Putamen (tissue), 1 donor: ENCODE data around the gene ST8SIA1.
"Not testable (repeated sequence)": the region's sequence is repeated elsewhere in the genome, so short reads cannot be mapped to it uniquely, and the experiment has no call there.

Source experiments
- DNase-seq: peaks from one replicate; pipeline ENCODE4 v3.0.0-alpha.2; 2016; ENCODE audit warnings: low spot score

The ST8SIA1 gene

DNA sequence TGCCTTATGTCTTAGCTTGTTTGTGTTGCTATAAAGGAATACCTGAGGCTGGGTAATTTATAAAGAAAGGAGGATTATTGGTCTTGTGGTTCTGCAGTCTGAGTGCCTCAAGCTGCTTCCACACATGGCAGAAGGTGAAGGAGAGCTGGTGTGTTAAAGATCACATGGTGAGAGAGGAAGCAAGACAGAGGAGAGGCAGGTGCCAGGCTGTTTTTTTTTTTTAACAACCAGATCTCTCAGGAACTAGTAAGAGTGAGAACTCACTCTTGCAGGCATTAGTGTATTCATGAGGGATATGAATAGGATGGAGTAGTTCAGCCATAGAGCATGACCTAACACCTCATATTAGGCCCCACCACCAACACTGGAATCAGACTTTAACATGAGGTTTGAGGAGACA is 165.1 kb downstream of the ST8SIA1 start:
- DNase-seq, result no peak

DNA sequence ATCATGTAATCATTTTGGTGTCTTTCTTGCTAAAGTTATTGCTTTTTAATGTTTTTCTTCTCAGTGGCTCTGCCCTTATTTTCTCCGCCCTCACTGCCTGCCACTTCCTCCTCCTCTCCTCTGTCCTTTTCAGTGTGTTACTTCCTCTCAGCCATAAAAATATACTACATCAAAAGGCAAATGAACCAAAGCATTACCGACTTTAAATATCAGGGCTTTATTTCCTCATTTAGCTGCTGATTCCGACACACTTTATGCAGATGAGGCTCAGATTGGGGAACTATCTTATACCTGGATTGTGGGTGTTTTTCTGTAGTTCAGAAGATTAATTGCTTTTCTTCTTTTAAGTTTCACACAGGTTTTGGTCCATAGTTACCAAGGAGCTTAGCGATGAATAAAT is 170.4 kb downstream of the ST8SIA1 start:
- DNase-seq, result no peak

DNA sequence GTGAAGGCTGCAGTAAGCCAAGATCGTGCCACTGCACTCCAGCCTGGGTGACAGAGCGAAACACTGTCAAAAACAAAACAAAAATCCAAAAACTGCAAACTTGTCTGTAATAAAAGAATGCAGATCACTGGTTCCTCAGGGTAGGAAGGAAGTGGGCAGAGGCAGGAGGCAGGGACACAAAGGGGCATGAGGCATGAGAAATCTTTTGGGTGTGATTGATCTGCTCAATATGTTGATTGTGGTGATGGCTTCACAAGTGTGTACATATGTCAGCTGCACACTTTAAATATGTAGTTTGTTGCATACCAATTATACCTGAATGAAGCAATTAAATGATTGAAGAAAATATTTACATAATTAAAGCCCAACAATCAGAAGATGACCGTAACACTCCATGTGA is 170.9 kb downstream of the ST8SIA1 start:
- no peak for DNase-seq

DNA sequence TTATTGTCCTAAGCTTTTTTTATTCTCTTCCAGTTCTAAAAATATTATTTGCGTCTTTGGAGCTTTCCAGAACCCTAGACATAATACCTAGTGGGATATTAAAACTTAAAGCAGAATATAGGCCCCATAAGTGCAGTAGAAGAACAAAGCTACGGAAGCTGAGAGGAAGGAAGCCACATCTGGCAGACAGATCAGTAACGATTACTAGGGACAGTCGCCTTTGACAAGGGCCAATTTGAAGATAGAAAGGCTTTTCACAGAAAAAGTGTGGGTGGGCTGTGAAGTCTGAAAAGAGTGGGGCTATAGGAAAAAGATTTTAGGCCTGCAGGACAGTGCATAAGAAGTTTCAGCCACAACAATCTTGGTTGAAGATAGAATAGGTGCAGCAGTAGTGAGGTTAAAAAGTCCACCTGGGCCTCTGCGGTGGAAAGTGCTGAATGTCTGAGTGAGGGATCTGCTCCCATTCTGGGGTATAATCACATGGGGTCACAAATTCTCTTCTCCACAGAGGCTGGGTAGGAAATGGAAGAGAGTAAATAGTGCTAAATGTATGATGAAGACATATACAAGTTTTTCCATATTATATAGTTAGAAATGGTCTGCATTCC is 174.0 kb downstream of the ST8SIA1 start:
- DNase-seq, result no peak

DNA sequence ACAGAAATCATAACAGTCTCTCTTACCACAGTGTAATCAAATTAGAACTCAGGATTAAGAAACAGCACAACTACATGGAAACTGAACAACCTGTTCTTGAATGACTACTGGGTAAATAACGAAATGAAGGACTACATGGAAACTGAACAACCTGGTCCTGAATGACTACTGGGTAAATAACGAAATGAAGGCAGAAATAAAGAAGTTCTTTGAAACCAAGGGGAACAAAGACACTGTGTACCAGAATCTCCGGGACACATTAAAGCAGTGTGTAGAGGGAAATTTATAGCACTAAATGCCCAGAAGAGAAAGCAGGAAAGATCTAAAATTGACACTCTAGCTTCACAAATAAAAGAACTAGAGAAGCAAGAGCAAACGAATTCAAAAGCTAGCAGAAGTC is 185.2 kb downstream of the ST8SIA1 start:
- DNase-seq, result not testable (repeated sequence)

DNA sequence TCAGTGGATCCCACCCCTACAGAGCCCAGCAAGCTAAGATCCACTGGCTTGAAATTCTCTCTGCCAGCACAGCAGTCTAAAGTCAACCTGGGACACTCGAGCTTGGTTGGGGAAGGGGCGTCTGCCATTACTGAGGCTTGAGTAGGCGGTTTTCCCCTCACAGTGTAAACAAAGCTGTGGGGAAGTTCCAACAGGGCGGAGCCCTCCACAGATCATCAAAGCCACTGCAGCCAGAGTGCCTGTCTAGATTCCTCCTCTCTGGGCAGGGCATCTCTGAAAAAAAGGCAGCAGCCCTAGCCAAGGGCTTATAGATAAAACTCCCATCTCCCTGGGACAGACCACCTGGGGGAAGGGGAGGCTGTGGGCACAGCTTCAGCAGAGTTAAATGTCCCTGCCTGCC is 187.8 kb downstream of the ST8SIA1 start:
- DNase-seq, result not testable (repeated sequence)
